Measurements from ENCODE around the gene PIGN.
"Not testable (repeated sequence)": the region's sequence is repeated elsewhere in the genome, so short reads cannot be mapped to it uniquely, and the experiment has no call there.

The PIGN gene

GRCh38 chr18:62177271-62177670 is 9.6 kb downstream of the PIGN start:
- no peak for DNase-seq (ENCODE audit: low spot score)

- no peak for DNase-seq (ENCODE audit: low spot score)
These were observed 11.3 kb downstream of the PIGN start for GRCh38 chr18:62175521-62175920.

GRCh38 chr18:62172298-62172697 is 14.6 kb downstream of the PIGN start:
- DNase-seq (ENCODE audit: low spot score), result no peak

GRCh38 chr18:62170857-62171256 is 16.0 kb downstream of the PIGN start:
- no peak for DNase-seq (ENCODE audit: low spot score)

- not testable (repeated sequence) for DNase-seq (ENCODE audit: low spot score)
These were observed 20.3 kb downstream of the PIGN start for GRCh38 chr18:62166524-62166923.

DNA sequence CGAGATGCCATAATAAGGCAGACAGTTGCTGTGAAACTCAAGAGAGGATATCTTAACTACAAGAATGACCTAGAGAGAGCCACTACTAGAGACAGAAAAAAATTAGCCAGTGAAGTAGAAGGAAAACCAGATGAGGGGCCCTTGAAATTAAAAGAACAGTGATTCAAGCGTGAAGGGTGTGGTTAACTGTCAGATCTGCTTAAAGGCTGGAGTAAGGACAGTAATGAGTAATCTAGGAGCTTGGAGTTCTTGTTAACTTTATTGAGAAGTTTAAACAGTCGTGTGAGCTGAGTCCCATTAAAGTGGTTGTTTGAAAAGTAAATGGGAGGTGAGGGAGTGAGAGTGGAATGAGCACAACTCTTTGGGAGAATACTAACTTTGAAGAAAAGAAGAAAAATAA is 21.3 kb downstream of the PIGN start:
- no peak for DNase-seq (ENCODE audit: low spot score)

DNA sequence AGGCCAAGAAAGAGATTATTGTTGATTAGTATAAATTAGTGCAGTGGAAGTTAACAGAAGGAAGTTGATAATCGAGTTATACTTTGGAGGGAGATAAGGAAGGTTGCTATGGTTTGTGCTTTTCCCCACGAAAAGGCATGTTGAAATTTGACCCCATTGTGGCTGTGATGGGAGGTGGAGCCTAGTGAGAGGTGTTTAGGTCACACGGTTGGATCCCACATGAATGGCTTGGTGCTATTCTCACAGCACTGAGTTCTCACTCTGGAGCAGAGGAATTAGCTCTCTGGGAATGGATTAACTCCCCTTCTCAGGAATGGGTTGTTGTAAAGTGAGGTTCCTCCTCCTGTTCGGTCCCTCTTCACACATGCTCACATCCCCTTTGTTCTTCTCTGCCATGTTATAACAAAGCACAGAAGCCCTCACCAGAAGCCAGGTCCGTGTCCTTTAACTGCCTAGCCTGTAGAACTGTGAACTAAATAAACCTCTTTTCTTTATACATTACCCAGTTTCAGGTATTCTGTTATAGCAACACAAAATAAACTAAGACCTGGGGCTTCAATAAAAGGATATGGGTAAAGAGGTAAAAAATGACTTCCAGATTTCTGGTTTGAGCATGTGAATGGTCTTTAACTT is 21.9 kb downstream of the PIGN start:
- no peak for DNase-seq (ENCODE audit: low spot score)

DNA sequence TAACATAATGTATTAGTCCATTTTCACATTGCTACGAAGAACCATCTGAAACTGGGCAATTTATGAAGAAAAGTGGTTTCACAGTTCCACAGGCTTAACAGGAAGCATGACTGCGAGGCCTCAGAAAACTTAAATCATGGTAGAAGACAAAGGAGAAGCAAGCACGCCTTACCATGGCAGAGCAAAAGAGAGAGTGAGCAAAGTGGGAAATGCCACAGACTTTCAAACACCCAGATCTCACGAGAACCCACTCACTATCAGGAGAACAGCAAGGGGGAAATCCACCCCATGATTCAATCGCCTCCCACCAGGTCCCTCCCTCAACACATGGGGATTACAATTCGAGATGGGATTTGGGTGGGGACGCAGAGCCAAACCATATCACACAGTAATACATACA is 22.5 kb downstream of the PIGN start:
- no peak for DNase-seq (ENCODE audit: low spot score)

GRCh38 chr18:62157843-62158242 is 29.0 kb downstream of the PIGN start:
- no peak for DNase-seq (ENCODE audit: low spot score)

- DNase-seq (ENCODE audit: low spot score), result no peak
These were observed 34.0 kb downstream of the PIGN start for GRCh38 chr18:62152844-62153243.

GRCh38 chr18:62151068-62151771 is 35.6 kb downstream of the PIGN start:
- no peak for DNase-seq (ENCODE audit: low spot score)

- no peak for DNase-seq (ENCODE audit: low spot score)
These were observed 42.5 kb downstream of the PIGN start for GRCh38 chr18:62144338-62144737.

DNA sequence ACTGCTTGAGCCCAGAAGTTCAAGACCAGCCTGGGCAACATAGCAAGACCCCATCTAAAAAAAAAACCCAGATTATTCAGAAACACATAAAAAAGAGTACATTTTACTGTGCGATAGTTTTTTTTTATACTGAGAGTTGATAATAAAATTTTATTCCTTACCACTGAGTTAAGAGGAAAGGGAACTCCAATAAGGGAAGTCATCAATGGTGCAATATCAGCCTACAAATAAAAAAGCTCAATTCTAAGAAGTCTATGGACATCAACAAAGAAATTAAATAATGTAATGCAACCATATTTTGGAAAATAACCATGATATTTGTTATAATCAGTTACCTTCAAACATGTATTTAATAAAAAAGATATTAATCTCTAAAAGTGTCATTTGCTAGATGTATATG is 46.6 kb downstream of the PIGN start:
- DNase-seq (ENCODE audit: low spot score), result no peak

- DNase-seq (ENCODE audit: low spot score), result no peak
These were observed 48.2 kb downstream of the PIGN start for GRCh38 chr18:62138461-62139235.

- DNase-seq (ENCODE audit: low spot score), result peak; percentile 54
These were observed 55.5 kb downstream of the PIGN start for GRCh38 chr18:62131301-62131909.

- no peak for DNase-seq (ENCODE audit: low spot score)
These were observed 58.7 kb downstream of the PIGN start for GRCh38 chr18:62128157-62128556.

DNA sequence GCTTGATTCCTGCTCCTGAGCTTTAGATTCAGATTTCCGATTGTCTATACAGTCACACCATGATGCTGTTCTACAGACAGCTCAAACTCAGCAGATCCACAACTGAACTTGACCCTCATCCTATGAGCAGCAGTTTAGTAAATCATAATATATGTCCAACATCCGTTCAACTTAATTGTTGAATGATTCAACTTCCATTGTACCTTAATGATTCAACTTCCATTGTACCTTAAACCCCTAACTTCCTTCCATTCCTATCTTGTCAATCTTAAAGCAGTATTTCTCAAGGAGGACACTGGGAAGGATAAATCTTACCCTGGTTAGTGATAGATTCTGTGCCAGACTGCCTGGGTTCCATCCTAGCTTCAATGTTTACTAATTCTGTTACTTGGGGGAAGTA is 60.1 kb downstream of the PIGN start:
- no peak for DNase-seq (ENCODE audit: low spot score)

DNA sequence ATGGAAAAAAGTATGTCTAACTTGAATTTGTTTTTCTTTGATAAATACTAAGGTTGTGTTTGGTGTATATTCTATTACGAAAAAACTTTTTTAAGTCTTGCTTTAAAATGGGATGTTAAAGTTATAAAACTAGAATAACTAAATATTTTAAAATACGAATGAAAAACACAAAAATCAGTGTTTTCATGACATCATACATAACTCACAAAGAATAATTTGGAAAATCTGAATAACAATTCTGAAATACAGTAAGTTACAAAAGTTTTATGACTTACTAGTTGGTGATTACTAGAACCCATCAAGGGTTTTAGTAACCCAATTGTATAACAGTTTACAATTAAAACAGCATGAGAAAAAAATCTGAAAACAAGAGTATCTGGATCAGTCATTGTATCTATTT is 61.2 kb downstream of the PIGN start:
- no peak for DNase-seq (ENCODE audit: low spot score)

GRCh38 chr18:62122330-62122729 is 64.5 kb downstream of the PIGN start:
- no peak for DNase-seq (ENCODE audit: low spot score)

- no peak for DNase-seq (ENCODE audit: low spot score)
These were observed 67.0 kb downstream of the PIGN start for GRCh38 chr18:62119884-62120283.

DNA sequence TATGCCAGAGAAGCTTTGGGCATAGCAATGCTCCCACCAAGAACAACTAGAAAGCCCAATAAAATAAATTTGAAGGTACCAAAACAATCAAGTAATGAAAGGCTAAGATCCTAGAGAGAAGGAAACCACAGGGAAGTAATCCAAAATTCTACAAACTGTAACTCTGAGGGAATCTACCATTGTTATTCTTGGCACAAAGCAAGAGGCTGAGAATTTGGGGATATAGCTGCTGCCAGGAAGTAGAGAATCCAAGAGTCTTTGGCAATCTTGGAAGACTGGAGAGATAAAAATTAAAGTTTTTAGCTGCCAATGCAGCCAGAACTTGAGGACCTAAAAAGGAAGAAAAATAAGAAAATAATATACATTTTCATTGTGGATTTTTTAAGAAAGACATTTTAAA is 68.5 kb downstream of the PIGN start:
- DNase-seq (ENCODE audit: low spot score), result no peak

DNA sequence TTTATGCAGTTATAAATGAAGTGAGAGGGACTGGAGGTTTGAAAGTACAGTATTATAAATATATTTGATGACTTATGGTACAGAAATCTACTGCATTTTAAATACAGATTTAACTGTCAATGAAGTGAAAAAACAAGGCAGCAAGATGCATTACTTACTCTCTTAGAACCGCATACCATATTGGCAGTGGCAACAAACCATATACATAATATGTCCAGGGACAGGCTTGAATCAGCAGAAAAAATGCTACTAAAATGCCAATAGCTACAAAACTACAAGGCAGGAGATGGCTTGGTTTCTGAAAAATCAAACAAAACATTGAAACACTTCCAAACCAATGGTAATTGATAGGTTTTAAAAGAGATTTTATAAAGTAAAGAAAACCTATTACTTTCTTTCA is 77.2 kb downstream of the PIGN start:
- no peak for DNase-seq (ENCODE audit: low spot score)

DNA sequence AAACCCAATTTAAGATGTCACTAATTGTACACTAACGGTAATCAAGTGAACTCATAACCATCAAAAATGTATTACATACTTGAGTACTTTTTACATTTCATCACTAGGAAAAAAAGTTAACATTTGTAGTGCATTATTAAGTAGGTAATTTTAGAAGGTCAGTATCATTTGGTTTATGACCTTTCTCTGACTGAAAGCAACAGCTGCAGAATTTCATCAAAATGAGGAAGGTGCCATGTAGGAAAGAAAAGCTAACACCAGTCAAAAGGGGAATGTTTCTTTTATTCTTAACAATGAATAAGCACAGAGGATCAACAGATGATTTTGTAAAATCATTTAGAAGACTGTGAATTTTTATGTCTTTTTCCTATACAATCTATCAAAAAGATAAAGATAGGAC is 79.0 kb downstream of the PIGN start:
- DNase-seq (ENCODE audit: low spot score), result no peak
